Measurements from ENCODE around the gene TBCD.

The TBCD gene

GRCh38 chr17:82816358-82816757, 64.5 kb downstream of the TBCD start:
- no peak overlapping the region for H3K27ac ChIP-seq

GRCh38 chr17:82817947-82818346, 66.1 kb downstream of the TBCD start:
- no peak for TF ChIP-seq ZFX (IDR thresholded peaks at IDR 0.05)
- TF ChIP-seq CTCF (conservative IDR thresholded peaks at IDR 0.05): no peak
- H3K27ac ChIP-seq: no peak overlapping the region

More at GRCh38 chr17:82816358-82816757, 64.5 kb downstream of the TBCD start:
- no peak for TF ChIP-seq ZFX (IDR thresholded peaks at IDR 0.05)
- no peak for TF ChIP-seq CTCF (conservative IDR thresholded peaks at IDR 0.05)

GRCh38 chr17:82820278-82821251, 68.7 kb downstream of the TBCD start:
- no peak overlapping the region for H3K27ac ChIP-seq
- no peak for TF ChIP-seq ZFX (IDR thresholded peaks at IDR 0.05)
- TF ChIP-seq CTCF (conservative IDR thresholded peaks at IDR 0.05): no peak

GRCh38 chr17:82821554-82821953, 69.7 kb downstream of the TBCD start:
- TF ChIP-seq CTCF (conservative IDR thresholded peaks at IDR 0.05) (no peak), ZFX (IDR thresholded peaks at IDR 0.05) (no peak)
- no peak overlapping the region for H3K27ac ChIP-seq

- no peak overlapping the region for H3K27ac ChIP-seq
- no peak for TF ChIP-seq ZFX (IDR thresholded peaks at IDR 0.05)
- no peak for TF ChIP-seq CTCF (conservative IDR thresholded peaks at IDR 0.05)
These were observed 70.4 kb downstream of the TBCD start for GRCh38 chr17:82822281-82822680.

- H3K27ac ChIP-seq: no peak overlapping the region
- no peak for TF ChIP-seq ZFX (IDR thresholded peaks at IDR 0.05)
- TF ChIP-seq CTCF (conservative IDR thresholded peaks at IDR 0.05): no peak; the same call in 1 of the 2 replicates
These were observed 71.1 kb downstream of the TBCD start for GRCh38 chr17:82823004-82823403.

GRCh38 chr17:82825540-82826124, 73.8 kb downstream of the TBCD start:
- no peak overlapping the region for H3K27ac ChIP-seq
- TF ChIP-seq ZFX (IDR thresholded peaks at IDR 0.05) (no peak), CTCF (conservative IDR thresholded peaks at IDR 0.05) (no peak)

All from C4-2B (cell line).